GM18520 (cell line): ENCODE measurements around the gene NCAPD3.

Experiments
- ATAC-seq: cut with Tn5 transposase; IDR thresholded peaks from one replicate; pipeline ENCODE4 v1.9.1; 2021; ENCODE audit not compliant: unreplicated experiment

Gene NCAPD3

GRCh38 chr11:134164490-134165370 lies 59.0 kb downstream of the NCAPD3 start:
- no peak for ATAC-seq

- ATAC-seq: no peak
Measured at GRCh38 chr11:134159652-134160051, 64.1 kb downstream of the NCAPD3 start.

- no peak for ATAC-seq
Measured at GRCh38 chr11:134158023-134158422, 65.7 kb downstream of the NCAPD3 start.

- ATAC-seq: no peak
Measured at GRCh38 chr11:134157451-134157850, 66.3 kb downstream of the NCAPD3 start.

GRCh38 chr11:134155946-134156865 lies 67.6 kb downstream of the NCAPD3 start:
- no peak for ATAC-seq

- no peak for ATAC-seq
Measured at GRCh38 chr11:134155456-134155855, 68.3 kb downstream of the NCAPD3 start.

- ATAC-seq: no peak
Measured at GRCh38 chr11:134154441-134154840, 69.3 kb downstream of the NCAPD3 start.

GRCh38 chr11:134153147-134153905 lies 70.4 kb downstream of the NCAPD3 start:
- no peak for ATAC-seq

- ATAC-seq: no peak
Measured at GRCh38 chr11:134152696-134153095, 71.1 kb downstream of the NCAPD3 start.

GRCh38 chr11:134151083-134151747 lies 72.6 kb downstream of the NCAPD3 start:
- ATAC-seq: no peak

- no peak for ATAC-seq
Measured at GRCh38 chr11:134150195-134150903, 73.4 kb downstream of the NCAPD3 start.

GRCh38 chr11:134149371-134149770 lies 74.4 kb downstream of the NCAPD3 start:
- ATAC-seq: no peak

- no peak for ATAC-seq
Measured at GRCh38 chr11:134146598-134146997, 77.2 kb downstream of the NCAPD3 start.

- no peak for ATAC-seq
Measured at GRCh38 chr11:134145715-134146114, 78.1 kb downstream of the NCAPD3 start.

- ATAC-seq: no peak
Measured at GRCh38 chr11:134144744-134145143, 79.0 kb downstream of the NCAPD3 start.

GRCh38 chr11:134143801-134144200 lies 80.0 kb downstream of the NCAPD3 start:
- ATAC-seq: no peak

GRCh38 chr11:134142536-134142935 lies 81.2 kb downstream of the NCAPD3 start:
- ATAC-seq: no peak

- no peak for ATAC-seq
Measured at GRCh38 chr11:134140961-134141490, 82.7 kb downstream of the NCAPD3 start.

GRCh38 chr11:134139873-134140331 lies 83.9 kb downstream of the NCAPD3 start:
- ATAC-seq: no peak
